GM18867 (cell line): ENCODE measurements around the gene MT2A.

Source experiments
- ATAC-seq: cut with Tn5 transposase; IDR thresholded peaks from one replicate; pipeline ENCODE4 v1.9.1; 2021; ENCODE audit warnings: mild to moderate bottlenecking, moderate library complexity; ENCODE audit not compliant: unreplicated experiment

The MT2A gene

DNA sequence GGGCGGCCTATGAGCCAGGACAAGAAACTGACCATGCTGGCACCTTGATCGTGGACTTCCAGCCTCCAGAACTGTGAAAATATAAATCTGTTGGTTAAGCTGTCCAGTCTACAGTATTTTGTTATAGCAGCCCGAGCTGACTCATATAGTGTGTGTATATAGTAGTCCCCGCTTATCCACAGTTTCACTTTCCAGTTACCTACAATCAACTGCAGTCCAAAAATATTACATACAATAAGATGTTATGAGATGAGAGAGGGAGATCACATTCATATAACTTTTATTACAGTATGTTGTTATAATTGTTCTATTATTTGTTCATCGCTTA, 14.1 kb upstream of the MT2A start:
- ATAC-seq, result no peak

GRCh38 chr16:56600398-56600999, 7.9 kb upstream of the MT2A start:
- ATAC-seq, result peak; percentile 59

DNA sequence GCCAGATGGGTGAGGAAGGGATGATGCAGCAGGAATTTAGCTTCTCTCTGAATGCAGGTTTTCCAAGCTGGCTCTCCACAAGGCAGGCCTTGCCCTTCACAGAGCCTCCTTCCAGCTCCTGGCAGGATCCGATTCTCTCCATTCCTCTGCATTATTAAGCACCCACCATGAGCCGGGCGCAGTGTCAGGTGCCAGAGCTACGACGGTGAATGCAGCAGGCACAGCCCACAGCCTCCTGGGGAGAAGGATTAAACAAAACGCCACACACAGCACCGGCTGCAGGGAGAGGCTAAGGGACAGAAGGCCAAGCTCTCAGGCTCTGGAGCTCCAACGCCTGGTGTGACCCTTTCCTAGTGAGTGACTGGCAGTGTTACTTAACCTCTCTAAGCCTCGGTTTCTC, 7.1 kb upstream of the MT2A start:
- no peak for ATAC-seq

- ATAC-seq, result no peak
Measured at GRCh38 chr16:56603589-56603988, 4.8 kb upstream of the MT2A start.

DNA sequence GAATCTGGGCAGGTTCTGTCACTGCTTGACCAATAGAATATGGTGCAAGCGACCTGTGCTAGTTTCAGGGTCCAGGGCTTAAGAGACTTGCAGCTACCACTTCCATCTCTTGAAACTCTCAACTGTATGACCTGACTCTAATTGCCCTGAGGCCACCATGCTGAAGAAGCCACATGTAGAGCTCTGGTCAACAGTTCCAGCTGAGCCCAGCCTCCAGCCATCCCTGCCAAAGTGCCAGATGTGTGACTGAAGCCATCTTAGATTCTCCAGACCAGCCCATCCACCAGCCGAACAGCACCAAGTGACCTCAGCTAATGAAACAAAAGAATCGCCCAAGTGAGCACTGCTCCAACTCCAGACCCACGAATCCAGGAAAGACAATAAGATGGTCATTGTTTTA, 3.4 kb upstream of the MT2A start:
- no peak for ATAC-seq

DNA sequence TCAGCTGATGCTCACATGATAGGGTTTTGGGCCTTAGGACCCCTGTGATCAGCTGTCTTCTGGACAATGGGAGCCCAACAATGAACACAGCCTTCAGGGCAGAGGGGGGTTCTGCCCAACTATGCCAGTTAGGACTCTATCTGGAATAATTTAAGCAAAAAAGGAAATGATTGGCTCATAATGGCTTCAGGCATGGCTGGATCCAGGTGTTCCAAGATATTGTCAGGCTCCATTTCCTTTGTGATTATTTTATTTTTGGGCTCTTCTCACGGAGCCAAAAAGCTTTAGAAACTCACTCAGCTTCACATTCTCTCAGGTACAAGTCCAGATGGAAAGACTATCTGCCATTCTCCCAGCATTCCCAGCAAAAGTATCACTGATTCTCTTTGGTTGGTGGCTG, 2.9 kb upstream of the MT2A start:
- no peak for ATAC-seq

DNA sequence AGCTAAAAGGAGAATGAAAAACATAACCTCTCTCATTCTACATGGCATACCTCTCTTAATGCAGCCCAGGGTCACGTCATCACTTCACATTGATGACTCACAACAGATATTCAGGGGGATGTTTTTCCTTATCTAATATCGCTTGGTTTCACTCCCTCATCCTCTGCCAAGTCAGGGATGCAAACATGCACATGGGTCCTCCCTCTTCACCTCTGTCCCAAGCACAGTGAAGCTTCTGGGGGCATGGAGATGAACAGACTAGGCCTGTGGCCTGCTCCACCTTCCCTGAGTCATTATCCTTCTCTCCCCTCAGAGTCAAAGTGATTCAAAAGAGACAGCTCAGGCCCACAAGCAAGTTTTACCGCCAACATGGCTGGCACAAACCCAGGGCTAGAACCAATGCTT, 2.3 kb upstream of the MT2A start:
- ATAC-seq, result no peak

DNA sequence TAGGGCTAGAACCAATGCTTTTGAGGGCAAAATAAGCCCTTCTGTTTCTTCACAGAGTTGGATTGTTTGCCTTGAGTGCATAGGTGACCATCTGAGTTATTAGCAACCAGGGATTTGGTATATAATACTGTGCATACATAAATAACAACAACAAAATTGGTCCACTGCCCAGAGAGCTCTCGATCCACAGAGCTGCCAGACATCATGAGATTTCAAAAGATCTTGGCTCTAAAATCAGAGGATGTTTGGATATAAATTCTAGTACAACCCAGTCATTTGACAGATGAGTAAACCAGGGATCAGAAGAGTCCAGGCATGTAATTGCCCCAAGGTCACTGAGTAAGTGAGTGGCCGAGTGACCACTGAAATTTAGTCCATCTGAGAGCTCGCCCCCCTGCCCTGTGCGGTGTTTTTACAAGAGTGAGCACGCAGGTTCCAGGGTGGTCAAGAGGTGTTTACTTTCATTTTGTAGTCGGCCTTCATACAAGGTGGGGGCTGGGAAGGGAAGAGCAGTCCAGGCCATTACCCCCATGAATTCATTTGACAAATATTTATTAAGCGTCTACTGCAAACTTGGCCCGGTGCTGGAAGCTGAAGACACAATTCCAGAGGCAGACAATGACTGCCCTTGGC, 1.8 kb upstream of the MT2A start:
- ATAC-seq, result no peak

DNA sequence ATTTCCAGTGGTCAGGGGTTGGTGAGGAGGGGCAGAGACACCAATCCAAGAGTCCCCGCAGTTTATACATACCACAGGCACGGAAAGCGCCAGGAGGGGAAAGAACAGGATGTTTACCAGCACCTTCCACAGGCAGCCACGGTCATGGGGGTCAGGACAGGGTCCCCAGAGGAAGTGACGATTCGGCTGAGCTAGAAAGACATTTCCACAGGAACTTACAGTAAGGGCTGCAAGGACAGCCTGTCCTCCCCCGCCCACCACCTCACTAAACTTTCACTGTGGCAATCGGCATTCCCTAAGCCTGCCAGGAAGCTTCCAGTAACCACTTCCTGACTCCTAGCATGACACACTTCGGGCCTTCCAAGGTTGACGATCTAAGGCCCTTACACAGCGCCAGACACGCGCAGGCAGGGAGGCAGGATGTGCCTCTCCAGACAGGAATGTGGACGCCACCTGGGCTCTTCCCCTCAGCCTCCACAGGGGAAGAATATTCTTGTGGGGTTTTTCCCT, 1.2 kb upstream of the MT2A start:
- no peak for ATAC-seq

DNA sequence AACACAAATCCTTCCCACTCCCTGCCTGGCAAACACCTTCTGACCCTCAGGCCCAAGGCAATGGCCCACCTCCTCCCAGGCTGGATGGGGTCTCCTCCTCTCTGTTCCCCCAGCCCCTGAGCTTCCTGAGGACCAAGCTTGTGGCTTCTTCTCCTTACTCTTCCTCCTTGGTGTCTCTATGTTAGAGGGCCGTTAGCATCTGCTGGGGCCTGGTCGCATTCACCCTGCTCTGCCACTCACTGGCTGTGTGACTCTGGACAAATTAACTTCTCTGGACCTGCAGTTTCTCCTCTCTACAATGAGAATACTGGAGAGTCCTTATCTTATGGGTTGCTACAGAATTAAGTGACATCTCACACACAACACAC, 725 bp upstream of the MT2A start:
- no peak for ATAC-seq

GRCh38 chr16:56608876-56609462, 585 bp downstream of the MT2A start:
- ATAC-seq, result no peak

DNA sequence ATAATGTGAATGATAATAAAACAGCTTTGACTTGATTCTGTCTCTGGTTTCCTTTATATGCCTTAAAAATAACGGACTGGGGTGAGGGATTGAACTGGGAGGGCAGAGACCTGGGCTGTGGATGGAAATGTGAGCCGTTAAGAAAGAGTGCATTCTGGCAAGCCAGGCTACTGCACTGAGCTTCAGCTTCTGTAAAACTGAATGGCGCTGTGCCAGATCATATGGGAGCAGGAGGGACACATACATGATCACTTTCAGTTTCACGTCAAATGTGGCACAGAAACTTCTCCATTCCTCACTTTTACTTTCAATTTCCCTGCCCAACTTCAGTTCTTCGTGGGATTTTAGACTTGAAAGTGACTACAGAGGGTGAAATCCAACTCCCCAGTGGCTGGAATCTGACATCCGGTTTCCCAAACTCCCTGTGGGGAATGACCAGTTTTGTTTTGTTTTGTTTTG, 1.1 kb downstream of the MT2A start:
- ATAC-seq, result peak; percentile 41

- no peak for ATAC-seq
Measured at GRCh38 chr16:56610017-56610608, 1.7 kb downstream of the MT2A start.

DNA sequence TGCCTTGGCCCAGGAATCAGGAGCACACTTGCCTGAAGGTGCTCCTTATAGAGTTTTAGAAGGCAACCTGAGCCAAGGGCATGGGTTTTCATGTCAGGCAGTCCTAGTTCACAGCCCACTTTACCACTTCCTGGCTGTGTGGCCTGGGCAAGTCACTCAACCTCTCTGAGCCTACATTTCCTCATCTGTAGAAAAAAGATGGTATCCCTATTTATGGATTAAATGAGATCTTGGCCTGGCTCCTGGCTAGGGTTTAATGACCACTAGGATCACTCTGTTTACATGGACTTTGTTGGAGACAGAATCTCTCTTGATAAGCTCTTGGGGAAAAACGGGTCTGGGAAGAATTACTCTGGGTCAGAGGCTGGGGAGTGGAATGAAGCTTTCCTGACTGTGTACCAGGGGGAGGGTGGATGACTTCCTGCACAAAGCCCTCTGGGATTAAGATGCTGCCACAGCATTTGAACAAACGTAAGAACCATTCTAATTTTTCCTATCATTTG, 2.3 kb downstream of the MT2A start:
- ATAC-seq, result no peak

DNA sequence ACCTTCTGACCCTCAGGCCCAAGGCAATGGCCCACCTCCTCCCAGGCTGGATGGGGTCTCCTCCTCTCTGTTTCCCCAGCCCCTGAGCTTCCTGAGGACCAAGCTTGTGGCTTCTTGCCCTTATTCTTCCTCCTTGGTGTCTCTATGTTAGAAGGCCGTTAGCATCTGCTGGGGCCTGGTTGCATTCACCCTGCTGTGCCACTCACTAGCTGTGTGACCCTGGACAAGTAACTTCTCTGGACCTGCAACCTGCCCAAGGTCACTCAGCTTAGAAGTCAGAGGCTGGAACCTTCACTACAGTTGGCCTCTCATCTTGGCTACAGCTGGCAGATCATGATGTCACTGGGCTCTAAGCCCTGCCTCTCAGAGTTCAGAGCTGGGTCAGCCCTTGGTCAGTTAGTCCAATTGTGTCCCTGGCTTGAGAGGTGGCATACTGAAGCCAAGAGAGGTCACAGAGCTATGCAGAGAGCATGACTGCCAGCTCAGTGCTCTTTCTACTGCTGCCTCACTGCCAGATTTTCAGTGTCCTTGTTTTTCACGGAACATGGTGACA, 3.0 kb downstream of the MT2A start:
- ATAC-seq, result no peak

GRCh38 chr16:56613706-56614105, 5.3 kb downstream of the MT2A start:
- no peak for ATAC-seq

GRCh38 chr16:56614549-56614991, 6.2 kb downstream of the MT2A start:
- ATAC-seq, result no peak

DNA sequence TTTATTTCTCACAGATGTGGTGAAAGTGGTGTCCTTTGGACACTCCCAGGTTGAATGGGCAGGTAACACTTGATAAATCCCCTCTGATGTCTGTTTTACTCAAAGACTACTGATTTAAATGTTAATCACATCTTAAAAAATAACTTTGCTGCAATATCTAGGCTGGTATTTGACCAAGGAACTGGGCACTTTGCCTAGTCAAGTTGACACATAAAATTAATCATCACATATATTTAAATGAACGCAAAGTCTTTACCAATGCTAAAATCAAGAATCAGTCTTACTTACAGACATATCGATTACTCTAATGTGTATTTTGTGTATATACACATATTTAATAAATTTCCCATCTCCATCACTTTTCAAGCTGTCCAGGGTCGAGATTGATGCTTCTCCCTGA, 7.0 kb downstream of the MT2A start:
- no peak for ATAC-seq

DNA sequence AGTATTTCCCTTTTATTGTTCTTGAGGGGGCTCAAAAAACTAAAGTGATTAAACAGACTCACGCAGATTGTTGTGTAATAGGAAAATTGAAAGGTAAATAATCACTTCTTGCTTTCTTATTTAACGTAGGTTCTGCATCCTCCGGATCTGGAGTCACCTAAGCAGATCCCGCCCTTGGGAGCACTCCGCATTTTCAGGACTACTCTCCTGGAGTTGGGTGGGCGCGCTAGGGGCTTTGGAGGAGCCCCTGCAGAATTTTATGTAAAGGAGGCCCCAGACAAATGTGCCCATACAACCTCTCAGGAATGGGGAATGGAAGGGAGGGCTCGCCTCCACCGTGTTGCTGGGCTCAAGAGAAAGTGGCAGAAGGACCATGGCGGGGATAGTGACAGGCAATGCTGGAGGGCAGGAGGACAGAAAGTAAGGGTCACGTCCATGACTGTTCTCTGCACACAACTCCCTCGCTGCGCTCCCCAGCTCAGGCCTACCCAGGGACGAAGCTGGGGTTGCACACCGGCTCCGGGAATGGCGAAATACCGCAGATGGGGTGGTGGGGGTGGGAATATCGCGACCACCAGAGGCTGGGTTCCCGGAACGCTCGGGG, 8.3 kb downstream of the MT2A start:
- ATAC-seq, result no peak

DNA sequence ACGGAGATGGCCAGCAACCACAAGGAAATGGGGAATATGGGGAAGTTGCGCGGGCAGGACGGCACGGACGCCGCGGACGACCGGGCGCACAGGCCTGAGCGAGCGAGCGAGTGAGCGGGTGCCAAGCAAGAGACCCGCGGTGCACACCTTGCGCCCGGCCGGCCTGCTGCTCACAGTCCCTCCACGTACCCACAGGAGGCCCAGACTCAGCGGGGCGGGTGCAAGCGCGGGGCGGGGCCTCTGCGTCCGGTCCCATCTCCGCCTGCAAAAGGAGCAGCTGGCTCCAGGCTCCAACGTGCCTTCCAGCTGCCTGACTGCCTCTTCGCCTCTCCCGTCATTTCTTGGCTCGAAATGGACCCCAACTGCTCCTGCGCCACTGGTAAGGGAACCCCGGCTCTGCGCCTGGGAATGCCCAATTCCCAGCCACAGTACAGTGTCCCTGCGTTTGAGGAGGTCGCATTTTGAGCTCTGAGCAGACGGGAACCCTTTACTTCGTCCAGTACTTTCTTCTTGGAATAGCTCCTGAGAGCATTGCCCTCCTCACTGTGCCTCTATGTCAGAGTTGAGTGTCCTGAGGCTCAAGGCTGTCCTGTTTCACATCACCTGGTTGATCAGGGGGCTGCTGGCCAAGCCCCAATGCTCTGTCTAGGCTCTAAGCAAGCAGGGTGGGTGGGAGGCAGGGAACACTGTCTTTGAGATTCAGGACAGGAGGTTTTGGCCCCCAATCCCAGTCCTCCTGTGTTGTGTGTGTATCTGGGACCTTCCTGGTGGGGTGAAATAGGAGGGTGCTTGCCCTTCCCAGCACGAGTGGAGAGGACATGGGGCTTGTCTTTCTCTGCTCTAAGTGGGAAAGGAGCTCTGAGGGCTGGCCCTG, 9.1 kb downstream of the MT2A start:
- ATAC-seq, result no peak
